Colonic mucosa (tissue), 4 donors: ENCODE measurements around the gene DAG1. TPM values are rescaled to one million over a fixed set of nuclear protein-coding genes. Genes with fewer than 3 reads are reported as not detected.

Experiments used
- DNase-seq: peaks from one replicate; pipeline ENCODE4 v3.0.0-alpha.2; 2020
- H3K27ac ChIP-seq: fragments of 200-600 bp; one replicate; pipeline ENCODE4 v1.8.0; 2021
- H3K27me3 ChIP-seq: fragments of 200-600 bp; one replicate; pipeline ENCODE4 v1.8.0; 2021
- H3K36me3 ChIP-seq: fragments of 200-600 bp; one replicate; pipeline ENCODE4 v1.8.0; 2021
- H3K4me1 ChIP-seq: fragments of 200-600 bp; one replicate; pipeline ENCODE4 v1.8.0; 2021; ENCODE audit warnings: mild to moderate bottlenecking
- H3K4me3 ChIP-seq: fragments of 200-600 bp; one replicate; pipeline ENCODE4 v1.8.0; 2021
- H3K9ac ChIP-seq, 2 donors: one replicate each; pipeline ENCODE4 v1.7.0; 2013; ENCODE audit warnings: control low read depth in 2 of 2, low read depth in 2 of 2, low read length in 2 of 2
- H3K9me3 ChIP-seq: fragments of 200-600 bp; one replicate; pipeline ENCODE4 v1.8.0; 2021
- intact Hi-C: fragments of 100-400 bp; cut with DNase I; formaldehyde crosslinking; loops from one replicate; pipeline ENCODE4 v1.14.1; 2022
- total RNA-seq, 2 donors: library from RNA; stranded (reverse); fragmentation: NEBNext Ultra II Directional in 1 of 2; extraction: Animal tissue kit (Norgen Biotek cat#: 25700) in 1 of 2; gene quantifications; one replicate each; pipeline ENCODE4 v1.2.1, GENCODE V29; 2021
- TF ChIP-seq, protein P1 (sequence below): fragments of 200-600 bp; IDR thresholded peaks from one replicate; pipeline ENCODE4 v1.8.0; 2022; ENCODE audit warnings: antibody characterized with exemption, mild to moderate bottlenecking
- donor health status: healthy.
- donor health status: DM: no; HTN: no; CAD: no.
- donor health status: DM: no; HTN: no; CAD: no.

DAG1 gene
- total RNA-seq = 100 to 1,000 TPM in 1 of 2 donors, 10 to 100 TPM in 1; 81.7 to 107 TPM

DNA sequence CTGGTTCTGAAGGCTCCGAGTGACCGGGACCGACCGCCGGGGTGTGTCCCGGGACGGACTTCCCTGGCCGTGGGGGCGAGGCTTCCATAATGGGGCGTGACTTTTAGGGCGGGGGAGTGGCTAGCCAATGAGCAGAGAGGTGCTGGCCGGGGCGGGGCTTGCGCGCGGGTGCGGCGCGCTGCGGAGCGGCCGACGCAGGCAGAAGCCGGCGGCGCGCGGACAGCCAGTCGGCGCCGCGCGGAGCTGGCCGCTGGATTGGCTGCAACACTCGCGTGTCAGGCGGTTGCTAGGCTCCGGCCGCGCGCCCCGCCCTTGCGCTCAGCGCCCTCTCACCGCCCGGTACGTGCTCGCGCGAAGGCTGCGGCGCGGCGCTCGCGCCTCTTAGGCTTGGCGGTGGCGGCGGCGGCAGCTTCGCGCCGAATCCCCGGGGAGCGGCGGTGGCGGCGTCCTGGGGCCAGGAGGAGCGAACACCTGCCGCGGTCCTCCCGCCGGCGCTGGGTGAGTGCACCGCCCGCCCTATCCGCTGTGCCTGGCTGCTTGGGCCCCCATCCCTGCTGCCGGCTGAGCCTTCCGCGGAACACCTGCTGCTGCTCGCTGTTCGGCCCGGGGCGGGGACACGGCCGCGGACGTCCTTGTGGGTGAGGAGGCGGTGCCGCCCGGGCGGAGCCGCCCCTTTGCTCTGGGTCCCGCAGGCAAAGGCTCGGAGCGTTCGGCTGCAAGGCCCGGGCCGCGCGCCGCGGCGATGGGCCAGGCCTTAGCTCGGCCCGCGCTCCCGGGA, at the start of gene DAG1:
Gene DAG1, plus strand, starts transcription at position 332 of the 778 bp plus-strand sequence. CDS start 40,268 bp downstream, outside the sequence.
- H3K27me3 ChIP-seq = no peaks in the 10 kb centered on the region

DNA sequence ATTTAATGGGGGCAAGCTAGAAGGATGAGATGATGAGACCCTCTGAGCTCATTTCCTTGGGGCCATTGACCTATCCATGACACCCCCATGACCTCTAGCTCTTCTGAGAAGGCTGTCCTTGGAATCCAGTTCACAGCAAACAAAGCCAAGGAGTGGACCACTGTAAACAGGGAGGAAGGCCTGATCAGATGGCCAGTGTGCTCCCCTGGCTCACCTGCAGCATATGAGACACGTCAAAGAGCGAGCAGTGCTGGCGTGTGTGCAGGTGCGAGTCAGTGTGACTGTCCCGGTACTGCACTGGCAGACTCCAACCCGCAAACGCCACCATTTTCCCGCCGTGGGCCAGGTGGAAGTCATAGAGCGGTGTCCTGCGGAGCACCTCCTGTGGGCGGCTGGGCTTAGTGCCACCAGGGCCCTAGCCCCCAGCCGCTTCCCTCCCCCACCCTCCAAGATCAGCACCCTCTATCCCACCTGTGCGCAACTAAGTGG, 48.1 kb upstream of the DAG1 start:
- intact Hi-C loops = no loop called here
- H3K36me3 ChIP-seq = no peaks in the 10 kb centered on the region
- no peak overlapping the region for H3K27ac ChIP-seq
- H3K4me1 ChIP-seq = peaks cover 3% of the 10 kb centered on the region
- H3K27me3 ChIP-seq = no peaks in the 10 kb centered on the region
- peak overlapping the region in 1 of 2 donors; percentile 72 for H3K9ac ChIP-seq
- no peaks in the 10 kb centered on the region for H3K9me3 ChIP-seq
- H3K4me3 ChIP-seq = peak overlapping the region; percentile 34
- TF ChIP-seq, protein P1, sequence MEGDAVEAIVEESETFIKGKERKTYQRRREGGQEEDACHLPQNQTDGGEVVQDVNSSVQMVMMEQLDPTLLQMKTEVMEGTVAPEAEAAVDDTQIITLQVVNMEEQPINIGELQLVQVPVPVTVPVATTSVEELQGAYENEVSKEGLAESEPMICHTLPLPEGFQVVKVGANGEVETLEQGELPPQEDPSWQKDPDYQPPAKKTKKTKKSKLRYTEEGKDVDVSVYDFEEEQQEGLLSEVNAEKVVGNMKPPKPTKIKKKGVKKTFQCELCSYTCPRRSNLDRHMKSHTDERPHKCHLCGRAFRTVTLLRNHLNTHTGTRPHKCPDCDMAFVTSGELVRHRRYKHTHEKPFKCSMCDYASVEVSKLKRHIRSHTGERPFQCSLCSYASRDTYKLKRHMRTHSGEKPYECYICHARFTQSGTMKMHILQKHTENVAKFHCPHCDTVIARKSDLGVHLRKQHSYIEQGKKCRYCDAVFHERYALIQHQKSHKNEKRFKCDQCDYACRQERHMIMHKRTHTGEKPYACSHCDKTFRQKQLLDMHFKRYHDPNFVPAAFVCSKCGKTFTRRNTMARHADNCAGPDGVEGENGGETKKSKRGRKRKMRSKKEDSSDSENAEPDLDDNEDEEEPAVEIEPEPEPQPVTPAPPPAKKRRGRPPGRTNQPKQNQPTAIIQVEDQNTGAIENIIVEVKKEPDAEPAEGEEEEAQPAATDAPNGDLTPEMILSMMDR = no peak
- no peak for DNase-seq

More for the DNA sequence above, at the start of gene DAG1:
- intact Hi-C loops = loop anchor here (10.0 kb wide), 1 partner anchor 55 kb away; the partner anchor contains the start of genes RHOA and TCTA
- H3K4me1 ChIP-seq = peaks cover 22% of the 10 kb centered on the region
- H3K9me3 ChIP-seq = no peaks in the 10 kb centered on the region
- TF ChIP-seq, protein P1 = no peak
- H3K27ac ChIP-seq = peak within 1 kb of the TSS; percentile 98
- H3K36me3 ChIP-seq = no peaks in the 10 kb centered on the region
- peak within 1 kb of the TSS; percentile 90 to 95 for H3K9ac ChIP-seq
- DNase-seq = peak; percentile 99
- H3K4me3 ChIP-seq = peak within 1 kb of the TSS; percentile 76

DNA sequence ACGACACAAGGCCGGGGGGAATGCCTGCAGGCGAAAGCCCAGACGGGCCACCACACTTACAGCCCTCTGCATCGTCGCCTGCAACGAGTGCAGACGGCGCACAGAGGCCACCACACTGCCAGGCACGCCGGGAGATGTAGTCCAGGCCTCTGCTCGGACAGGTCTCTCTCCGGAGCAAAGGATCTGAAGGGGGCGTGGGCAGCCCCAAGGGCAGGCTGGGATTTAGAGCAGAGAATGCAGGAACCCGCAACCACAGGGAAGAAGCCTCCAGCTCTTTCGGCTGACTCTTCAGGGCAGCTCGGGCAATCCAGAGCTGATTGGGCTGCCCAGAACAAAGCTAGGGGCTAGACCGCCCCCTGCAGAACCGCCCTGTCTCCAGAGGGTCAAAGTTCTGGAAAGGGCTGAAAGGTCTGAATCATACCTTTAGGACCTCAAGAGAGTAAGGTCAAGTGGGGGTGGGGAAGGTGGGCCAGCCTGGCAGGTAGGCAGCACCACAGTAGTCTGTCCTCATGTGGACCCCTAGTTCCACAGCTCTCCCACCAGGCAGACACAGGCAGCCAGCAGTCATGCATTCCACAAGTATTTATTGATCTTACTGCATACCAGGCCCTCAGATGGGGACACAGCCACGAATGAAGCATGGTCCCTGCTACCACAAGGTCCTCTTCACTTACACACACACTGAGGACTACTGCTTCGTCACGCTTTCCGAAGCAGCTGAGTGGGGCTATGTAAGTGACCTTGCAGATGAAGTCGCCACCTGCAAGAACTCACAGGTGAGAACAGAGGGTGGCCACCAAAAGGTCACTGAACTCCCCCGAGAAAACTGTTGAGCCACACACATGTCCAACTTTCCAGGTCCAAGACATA, 47.5 kb upstream of the DAG1 start, which contains the start of gene AMT:
Gene AMT, minus strand, starts transcription at position 95 of the 870 bp plus-strand sequence. Its CDS starts 23 bp downstream, at position 72.
- Histone ChIP-seq H3K27me3 (no peaks in the 10 kb centered on the region), H3K27ac (no peak within 1 kb of the TSS), H3K9me3 (no peaks in the 10 kb centered on the region), H3K36me3 (no peaks in the 10 kb centered on the region), H3K9ac (peak within 1 kb of the TSS in 1 of 2 donors; percentile 72), H3K4me3 (peak within 1 kb of the TSS; percentile 34), H3K4me1 (peaks cover 3% of the 10 kb centered on the region)
- TF ChIP-seq, protein P1 = no peak
- peak; percentile 57 for DNase-seq
- intact Hi-C loops = no loop called here

DNA sequence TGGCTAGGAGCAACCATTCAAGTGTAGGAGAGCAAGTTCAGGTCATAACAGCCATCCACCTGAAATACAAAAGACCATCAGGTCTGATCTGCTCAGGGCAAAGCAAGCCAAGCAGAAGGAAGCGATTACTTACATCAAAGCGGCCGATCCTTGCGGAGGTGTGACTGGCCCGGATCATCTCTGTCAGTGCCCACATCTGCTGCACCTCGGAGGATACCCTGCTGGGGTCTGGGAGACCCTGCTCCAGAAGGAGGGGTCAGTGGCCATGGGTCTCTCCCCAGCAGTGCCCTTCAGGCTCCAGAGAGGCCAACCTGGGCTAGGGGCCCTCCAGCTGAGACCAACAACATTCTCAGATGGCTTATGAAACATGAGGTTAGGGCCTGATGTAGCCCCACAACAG, 45.3 kb upstream of the DAG1 start:
- no peaks in the 10 kb centered on the region for H3K27me3 ChIP-seq
- no peak overlapping the region for H3K4me3 ChIP-seq
- no peaks in the 10 kb centered on the region for H3K9me3 ChIP-seq
- no peaks in the 10 kb centered on the region for H3K36me3 ChIP-seq
- intact Hi-C loops = no loop called here
- H3K4me1 ChIP-seq = peaks cover 3% of the 10 kb centered on the region
- no peak for DNase-seq
- H3K9ac ChIP-seq = no peak overlapping the region
- H3K27ac ChIP-seq = no peak overlapping the region
- TF ChIP-seq, protein P1 = no peak

DNA sequence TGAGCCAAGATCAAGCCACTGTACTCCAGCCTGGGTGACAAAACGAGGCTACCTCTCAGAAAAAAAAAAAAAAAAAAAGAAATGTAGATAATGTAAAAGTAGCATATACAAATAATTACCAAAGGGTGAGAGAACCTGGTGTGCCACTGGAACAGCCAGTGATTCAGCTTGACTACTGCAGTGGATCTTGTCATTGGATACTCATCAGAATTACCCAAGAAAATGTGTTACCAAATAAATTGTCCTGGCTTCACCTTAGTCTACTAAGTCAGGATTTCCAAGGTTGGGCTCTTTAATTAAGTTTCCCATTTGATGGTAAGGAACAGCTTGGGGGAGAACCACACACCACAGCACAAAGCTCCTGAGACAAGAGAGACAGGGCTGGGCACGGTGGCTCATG, 42.5 kb upstream of the DAG1 start:
- no peak for DNase-seq
- H3K27me3 ChIP-seq = no peaks in the 10 kb centered on the region
- H3K4me1 ChIP-seq = peaks cover under 1% of the 10 kb centered on the region
- no peak overlapping the region for H3K9ac ChIP-seq
- H3K9me3 ChIP-seq = no peaks in the 10 kb centered on the region
- H3K36me3 ChIP-seq = no peaks in the 10 kb centered on the region
- intact Hi-C loops = no loop called here
- no peak overlapping the region for H3K27ac ChIP-seq
- H3K4me3 ChIP-seq = no peak overlapping the region
- TF ChIP-seq, protein P1 = no peak
